ENCODE data around the gene ENPP3.

Gene ENPP3

DNA sequence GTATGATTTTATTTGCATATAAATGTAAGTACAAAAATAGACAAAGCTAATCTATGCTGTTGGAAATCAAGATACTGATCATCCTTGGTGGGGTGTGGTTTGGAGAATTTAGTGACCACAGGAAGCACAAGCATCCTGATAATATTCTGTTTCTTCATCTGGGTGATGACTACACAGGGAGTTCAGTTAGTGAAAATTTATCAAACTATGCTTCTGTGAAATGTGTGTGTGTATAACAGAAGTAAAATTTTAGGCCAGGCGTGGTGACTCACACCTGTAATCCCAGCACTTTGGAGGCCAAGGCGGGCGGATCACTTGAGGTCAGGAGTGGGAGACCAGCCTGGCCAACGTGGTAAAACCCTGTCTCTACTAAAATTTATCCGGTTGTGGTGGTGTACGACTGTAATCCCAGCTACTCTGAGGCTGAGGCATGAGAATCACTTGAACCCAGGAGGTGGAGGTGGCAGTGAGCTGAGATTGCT is 20.6 kb downstream of the ENPP3 start:
- no peak for TF ChIP-seq TAF1 (IDR thresholded peaks at IDR 0.05; ENCODE audit: borderline replicate concordance, insufficient read depth, low read length)
- TF ChIP-seq FOXP2 (optimal IDR thresholded peaks at IDR 0.05; ENCODE audit: borderline replicate concordance, extremely low read depth, extremely low read length, insufficient read depth) = no peak
- TF ChIP-seq REST (IDR thresholded peaks at IDR 0.05; ENCODE audit: insufficient read depth in 1 of 2, low read depth in 2 of 2, low read length in 2 of 2) = no peak
- no peak for TF ChIP-seq POLR2AphosphoS5 (IDR thresholded peaks at IDR 0.05; ENCODE audit: low read depth, low read length)
- TF ChIP-seq SIN3A (IDR thresholded peaks at IDR 0.05; ENCODE audit: borderline replicate concordance, insufficient read depth, low read length) = no peak

DNA sequence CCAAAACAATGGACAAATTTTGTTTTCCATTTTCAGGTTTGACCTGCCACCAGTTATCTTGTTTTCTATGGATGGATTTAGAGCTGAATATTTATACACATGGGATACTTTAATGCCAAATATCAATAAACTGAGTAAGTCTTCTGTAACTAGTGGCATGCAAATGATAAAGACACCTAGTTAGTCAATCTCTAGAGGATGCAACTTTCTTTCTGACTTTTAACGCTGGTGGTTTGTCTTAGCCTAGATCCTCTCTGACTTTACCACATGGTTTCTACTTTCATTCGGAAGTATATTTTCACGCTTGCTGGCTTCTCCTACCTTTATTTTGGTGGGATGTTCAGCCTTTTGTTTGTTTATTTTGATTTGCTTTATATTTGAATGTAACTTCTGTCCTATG is 21.2 kb downstream of the ENPP3 start:
- no peak for TF ChIP-seq POLR2AphosphoS5 (IDR thresholded peaks at IDR 0.05; ENCODE audit: low read depth, low read length)
- no peak for TF ChIP-seq FOXP2 (optimal IDR thresholded peaks at IDR 0.05; ENCODE audit: borderline replicate concordance, extremely low read depth, extremely low read length, insufficient read depth)
- no peak for TF ChIP-seq TAF1 (IDR thresholded peaks at IDR 0.05; ENCODE audit: borderline replicate concordance, insufficient read depth, low read length)
- TF ChIP-seq SIN3A (IDR thresholded peaks at IDR 0.05; ENCODE audit: borderline replicate concordance, insufficient read depth, low read length) = no peak
- TF ChIP-seq REST (IDR thresholded peaks at IDR 0.05; ENCODE audit: insufficient read depth in 1 of 2, low read depth in 2 of 2, low read length in 2 of 2) = no peak

- no peak for TF ChIP-seq SIN3A (IDR thresholded peaks at IDR 0.05; ENCODE audit: borderline replicate concordance, insufficient read depth, low read length)
These were observed 23.1 kb downstream of the ENPP3 start for GRCh38 chr6:131660195-131660594.

GRCh38 chr6:131663578-131664165 is 26.6 kb downstream of the ENPP3 start:
- TF ChIP-seq REST (IDR thresholded peaks at IDR 0.05; ENCODE audit: insufficient read depth in 1 of 2, low read depth in 2 of 2, low read length in 2 of 2) (no peak), POLR2AphosphoS5 (IDR thresholded peaks at IDR 0.05; ENCODE audit: low read depth, low read length) (no peak), TAF1 (IDR thresholded peaks at IDR 0.05; ENCODE audit: borderline replicate concordance, insufficient read depth, low read length) (no peak), FOXP2 (optimal IDR thresholded peaks at IDR 0.05; ENCODE audit: borderline replicate concordance, extremely low read depth, extremely low read length, insufficient read depth) (no peak), SIN3A (IDR thresholded peaks at IDR 0.05; ENCODE audit: borderline replicate concordance, insufficient read depth, low read length) (no peak)

GRCh38 chr6:131669891-131670290 is 32.8 kb downstream of the ENPP3 start:
- TF ChIP-seq TAF1 (IDR thresholded peaks at IDR 0.05; ENCODE audit: borderline replicate concordance, insufficient read depth, low read length) (no peak), POLR2AphosphoS5 (IDR thresholded peaks at IDR 0.05; ENCODE audit: low read depth, low read length) (no peak), FOXP2 (optimal IDR thresholded peaks at IDR 0.05; ENCODE audit: borderline replicate concordance, extremely low read depth, extremely low read length, insufficient read depth) (no peak), SIN3A (IDR thresholded peaks at IDR 0.05; ENCODE audit: borderline replicate concordance, insufficient read depth, low read length) (no peak), REST (IDR thresholded peaks at IDR 0.05; ENCODE audit: insufficient read depth in 1 of 2, low read depth in 2 of 2, low read length in 2 of 2) (no peak)
